Osteoblast (primary cell): Measurements from ENCODE around the gene MRPL12. TPM values are rescaled to one million over a fixed set of nuclear protein-coding genes. Genes with fewer than 3 reads are reported as not detected.
A peak's percentile ranks its signal among the peaks of the same experiment; 100 is the strongest.

ENCODE experiments used
- DNase-seq: peaks from one replicate; pipeline ENCODE4 v3.0.0; 2011; ENCODE audit warnings: low spot score, mixed read lengths; ENCODE audit not compliant: insufficient read length; ENCODE audit errors: missing footprints
- H2AFZ ChIP-seq: 2 replicates; pipeline ENCODE4 v1.6.0; 2011; ENCODE audit warnings: mild to moderate bottlenecking, low read length
- H3K27ac ChIP-seq: 2 replicates; pipeline ENCODE4 v1.5.1; 2011; ENCODE audit warnings: mild to moderate bottlenecking, low read depth, low read length, moderate library complexity
- H3K27me3 ChIP-seq: 2 replicates; pipeline ENCODE4 v1.6.0; 2012; ENCODE audit warnings: mild to moderate bottlenecking, control low read depth, inconsistent platforms, low read length, moderate library complexity; ENCODE audit not compliant: insufficient read depth
- H3K36me3 ChIP-seq: 2 replicates; pipeline ENCODE4 v1.5.1; 2011; ENCODE audit warnings: mild to moderate bottlenecking, low read length, control low read depth, moderate library complexity; ENCODE audit not compliant: insufficient read depth
- H3K4me1 ChIP-seq: 2 replicates; pipeline ENCODE4 v1.5.1; 2011; ENCODE audit warnings: mild to moderate bottlenecking, low read length, control low read depth, moderate library complexity; ENCODE audit not compliant: insufficient read depth
- H3K4me2 ChIP-seq: 2 replicates; pipeline ENCODE4 v1.6.0; 2011; ENCODE audit warnings: mild to moderate bottlenecking, low read length; ENCODE audit not compliant: insufficient read depth
- H3K4me3 ChIP-seq: fragments of 200-600 bp; sonication (generic); 3 replicates; pipeline ENCODE4 v1.5.1; 2012; ENCODE audit warnings: mild to moderate bottlenecking, low read length, inconsistent platforms; ENCODE audit not compliant: insufficient read depth
- H3K79me2 ChIP-seq: 2 replicates; pipeline ENCODE4 v1.6.0; 2012; ENCODE audit warnings: mild to moderate bottlenecking, low read length, control low read depth, inconsistent platforms; ENCODE audit not compliant: insufficient read depth
- H3K9me3 ChIP-seq: 2 replicates; pipeline ENCODE4 v1.5.1; 2011; ENCODE audit warnings: low read depth, low read length, control low read depth
- H4K20me1 ChIP-seq: 2 replicates; pipeline ENCODE4 v1.6.0; 2012; ENCODE audit warnings: mild to moderate bottlenecking, low read length, control low read depth; ENCODE audit not compliant: insufficient read depth
- CTCF ChIP-seq: IDR thresholded peaks from 2 replicates; pipeline ENCODE4 v1.5.1; 2011; ENCODE audit warnings: mild to moderate bottlenecking, low read depth, low read length, moderate library complexity; ENCODE audit errors: extremely low read depth
- total RNA-seq: library from RNA; depleted of rRNA; stranded (reverse); fragments of >200 nt; gene quantifications from 2 replicates; pipeline ENCODE4 v1.2.3, GENCODE V29; 2012

The MRPL12 gene
- total RNA-seq, 1 donor: 6.2 TPM

GRCh38 chr17:81720267-81721071 lies 17.3 kb downstream of the MRPL12 start:
- H3K36me3 ChIP-seq: no peaks in the 10 kb centered on the region
- no peak overlapping the region for H3K4me2 ChIP-seq
- no peaks in the 10 kb centered on the region for H4K20me1 ChIP-seq
- H3K27ac ChIP-seq: no peak overlapping the region
- no peak for TF ChIP-seq CTCF
- no peak overlapping the region for H3K4me3 ChIP-seq
- no peak overlapping the region for H2AFZ ChIP-seq
- H3K9me3 ChIP-seq: no peaks in the 10 kb centered on the region
- H3K27me3 ChIP-seq: peaks cover 8% of the 10 kb centered on the region
- H3K79me2 ChIP-seq: no peaks in the 10 kb centered on the region
- peak; percentile 81 for DNase-seq
- peaks cover 12% of the 10 kb centered on the region for H3K4me1 ChIP-seq

- peaks cover 12% of the 10 kb centered on the region for H3K4me1 ChIP-seq
- no peaks in the 10 kb centered on the region for H3K9me3 ChIP-seq
Measured at GRCh38 chr17:81722184-81723120, 19.3 kb downstream of the MRPL12 start.

GRCh38 chr17:81723651-81724209 lies 20.6 kb downstream of the MRPL12 start:
- H3K4me2 ChIP-seq: peak overlapping the region; percentile 43
- peaks cover 12% of the 10 kb centered on the region for H3K4me1 ChIP-seq
- no peaks in the 10 kb centered on the region for H3K36me3 ChIP-seq
- H3K79me2 ChIP-seq: no peaks in the 10 kb centered on the region
- peaks cover 8% of the 10 kb centered on the region for H3K27me3 ChIP-seq
- TF ChIP-seq CTCF: no peak
- peak; percentile 66 for DNase-seq
- H2AFZ ChIP-seq: peak overlapping the region; percentile 25
- no peaks in the 10 kb centered on the region for H4K20me1 ChIP-seq
- no peak overlapping the region for H3K27ac ChIP-seq
- H3K4me3 ChIP-seq: no peak overlapping the region
- H3K9me3 ChIP-seq: no peaks in the 10 kb centered on the region

More at GRCh38 chr17:81722184-81723120, 19.3 kb downstream of the MRPL12 start:
- no peak overlapping the region for H2AFZ ChIP-seq
- no peaks in the 10 kb centered on the region for H3K36me3 ChIP-seq
- H3K4me2 ChIP-seq: no peak overlapping the region
- H4K20me1 ChIP-seq: no peaks in the 10 kb centered on the region
- H3K79me2 ChIP-seq: no peaks in the 10 kb centered on the region
- H3K4me3 ChIP-seq: no peak overlapping the region
- peak; percentile 79 for DNase-seq
- H3K27ac ChIP-seq: no peak overlapping the region
- peaks cover 8% of the 10 kb centered on the region for H3K27me3 ChIP-seq
- no peak for TF ChIP-seq CTCF
